GM23248 (cell line): ENCODE data around the gene NSG2.

Experiments used
- EZH2 ChIP-seq: fragments of 200-600 bp; sonication (generic); IDR thresholded peaks from 2 replicates; pipeline ENCODE4 v1.6.1; 2018; ENCODE audit warnings: antibody characterized with exemption, mild to moderate bottlenecking; ENCODE audit not compliant: insufficient read depth, poor library complexity, severe bottlenecking
- EZH2phosphoT487 ChIP-seq: fragments of 200-600 bp; sonication (generic); IDR thresholded peaks from 2 replicates; pipeline ENCODE4 v1.6.1; 2018; ENCODE audit warnings: antibody characterized with exemption, moderate library complexity, mild to moderate bottlenecking, low read depth; ENCODE audit not compliant: insufficient read depth

- TF ChIP-seq EZH2phosphoT487 (no peak), EZH2 (no peak)
These were observed 48.2 kb upstream of the NSG2 start for GRCh38 chr5:173997331-173997730.
